GM10266 (cell line): ENCODE results near the gene SLC22A2.

Experiments
- DNase-seq: peaks from one replicate; pipeline ENCODE4 v3.0.0; 2012; ENCODE audit errors: extremely low spot score
- CTCF ChIP-seq: IDR thresholded peaks from 2 replicates; pipeline ENCODE4 v1.5.1; 2012; ENCODE audit warnings: mild to moderate bottlenecking, low read depth; ENCODE audit not compliant: control insufficient read depth, insufficient read depth; ENCODE audit errors: missing control alignments

Gene SLC22A2

GRCh38 chr6:160278786-160279310, 20.2 kb upstream of the SLC22A2 start:
- no peak for TF ChIP-seq CTCF
- DNase-seq = no peak

- DNase-seq = no peak
- TF ChIP-seq CTCF = no peak
Observed at GRCh38 chr6:160278311-160278710, 19.7 kb upstream of the SLC22A2 start.

- no peak for TF ChIP-seq CTCF
- DNase-seq = no peak
Observed at GRCh38 chr6:160277546-160277945, 18.9 kb upstream of the SLC22A2 start.

- no peak for DNase-seq
- no peak for TF ChIP-seq CTCF
Observed at GRCh38 chr6:160277144-160277543, 18.5 kb upstream of the SLC22A2 start.

GRCh38 chr6:160276126-160276525, 17.5 kb upstream of the SLC22A2 start:
- no peak for DNase-seq
- no peak for TF ChIP-seq CTCF

- DNase-seq = no peak
- TF ChIP-seq CTCF = no peak
Observed at GRCh38 chr6:160275511-160276003, 16.9 kb upstream of the SLC22A2 start.

- DNase-seq = no peak
- TF ChIP-seq CTCF = no peak
Observed at GRCh38 chr6:160274871-160275510, 16.4 kb upstream of the SLC22A2 start.
